CD4-positive, alpha-beta T cell treated with Interferon alpha-2 for 1 hour (primary cell): ENCODE data around the gene ESRRB.

Experiments
- DNase-seq, 2 donors: peaks; one replicate each; pipeline ENCODE4 v3.0.0-alpha.2; 2020 to 2022

The ESRRB gene

DNA sequence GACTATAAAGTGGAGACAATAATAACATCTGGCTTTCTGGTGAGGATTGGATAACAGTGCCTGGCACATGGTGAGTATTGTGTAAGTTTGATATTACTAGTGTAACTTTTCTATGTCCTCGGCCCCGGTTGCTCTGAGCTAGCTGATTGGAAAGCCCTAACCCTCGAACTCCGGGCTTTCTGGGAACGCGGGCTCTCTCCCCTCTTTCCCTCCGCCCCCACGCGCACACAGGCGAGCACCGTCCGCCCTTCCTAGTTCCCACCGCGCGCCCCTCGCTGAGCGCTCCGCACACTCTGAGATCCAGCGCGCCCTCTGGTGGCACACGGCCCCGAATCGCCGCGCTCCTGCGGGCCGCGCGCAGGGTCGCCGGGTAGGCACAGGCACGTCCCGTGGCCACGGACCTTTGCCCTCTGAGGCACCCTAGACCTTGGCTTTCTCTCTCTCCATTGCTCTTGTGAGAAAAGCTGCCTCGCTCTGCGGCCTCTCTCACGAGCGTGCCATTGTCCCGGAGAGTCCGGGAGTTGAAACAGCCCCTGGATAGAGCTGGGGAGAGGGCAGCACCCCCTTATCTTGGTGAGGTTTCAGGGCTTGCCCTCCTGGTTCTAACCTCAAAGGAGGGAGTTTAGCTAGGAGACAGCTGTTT lies 23.2 kb upstream of the ESRRB start:
- peak; percentile 27 to 37 for DNase-seq

DNA sequence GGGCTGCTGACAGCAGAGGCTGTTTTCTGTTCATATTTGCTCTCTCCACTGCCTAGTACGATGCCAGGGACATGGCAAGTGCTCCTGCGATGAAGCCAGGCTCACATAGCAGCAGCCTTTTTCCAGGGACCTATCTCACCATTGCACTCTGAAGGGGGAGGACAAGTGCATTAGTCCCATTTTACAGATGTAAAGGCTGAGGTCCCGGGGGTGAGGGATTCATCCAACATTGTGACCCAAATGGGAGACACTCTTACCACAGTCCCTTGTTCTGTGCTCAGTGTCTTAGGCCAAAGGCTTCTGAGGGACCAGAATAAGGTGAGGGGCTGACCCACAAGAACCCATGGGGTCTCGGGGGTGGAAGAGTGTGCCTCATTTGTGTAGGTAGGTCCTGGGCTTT lies 21.6 kb upstream of the ESRRB start:
- no peak for DNase-seq

DNA sequence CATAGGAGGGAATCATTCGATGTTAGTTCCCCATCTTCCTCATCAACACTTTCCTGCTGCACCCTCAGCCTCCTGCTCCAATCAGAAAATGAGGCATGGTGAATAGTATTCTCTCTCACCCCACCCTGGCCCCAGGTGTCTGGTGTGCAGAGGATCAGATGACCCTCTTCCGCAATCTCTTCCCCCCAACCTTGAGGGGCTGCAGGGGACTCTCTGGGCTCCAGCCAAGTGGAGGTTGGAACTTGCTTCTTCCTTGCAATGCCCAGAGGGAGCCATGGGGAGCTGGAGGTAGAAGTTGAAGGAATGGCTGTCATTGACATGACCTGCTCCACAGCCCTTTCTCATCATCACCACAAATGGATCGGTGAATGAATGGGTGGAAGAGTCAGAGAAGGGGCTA lies 20.2 kb upstream of the ESRRB start:
- DNase-seq: no peak

DNA sequence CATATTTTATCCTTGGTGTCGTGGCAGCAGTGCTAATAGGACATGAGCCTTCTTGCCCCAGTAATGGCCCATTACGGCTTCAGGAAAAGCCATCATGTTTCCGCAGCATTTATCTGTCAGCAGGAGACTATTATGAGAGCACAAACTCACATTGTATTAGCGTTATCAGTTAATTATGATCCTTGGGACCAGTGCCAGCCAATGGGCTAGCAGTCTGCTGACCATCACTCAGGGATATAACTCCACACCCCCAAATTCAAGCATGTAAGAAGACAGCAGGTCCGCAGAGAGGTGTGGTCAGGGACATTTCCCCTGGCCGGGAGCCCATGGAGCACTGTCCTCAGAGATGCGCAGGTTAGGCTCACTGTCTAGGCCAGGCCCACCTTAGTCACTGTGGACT lies 4.9 kb upstream of the ESRRB start:
- no peak for DNase-seq

DNA sequence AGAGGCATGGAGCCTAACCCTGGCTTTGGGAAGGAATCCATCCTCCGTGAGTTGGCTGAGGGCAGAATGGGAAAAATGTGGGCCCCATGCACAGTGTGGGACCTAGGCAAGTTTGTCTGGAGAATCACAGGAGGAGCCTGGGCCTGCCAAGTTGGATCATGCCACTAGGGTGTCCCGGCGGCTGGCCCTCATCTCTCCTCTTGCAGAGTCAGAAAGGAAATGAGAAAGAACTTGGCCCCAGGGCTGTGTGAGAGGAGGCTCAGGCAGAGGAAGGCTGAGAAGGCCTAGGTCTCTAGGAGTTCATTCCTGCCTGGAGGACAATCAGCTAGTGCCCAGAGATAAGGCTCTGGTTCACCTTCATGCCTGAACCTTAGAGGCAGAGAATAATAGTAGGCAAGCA lies 2.5 kb upstream of the ESRRB start:
- no peak for DNase-seq

DNA sequence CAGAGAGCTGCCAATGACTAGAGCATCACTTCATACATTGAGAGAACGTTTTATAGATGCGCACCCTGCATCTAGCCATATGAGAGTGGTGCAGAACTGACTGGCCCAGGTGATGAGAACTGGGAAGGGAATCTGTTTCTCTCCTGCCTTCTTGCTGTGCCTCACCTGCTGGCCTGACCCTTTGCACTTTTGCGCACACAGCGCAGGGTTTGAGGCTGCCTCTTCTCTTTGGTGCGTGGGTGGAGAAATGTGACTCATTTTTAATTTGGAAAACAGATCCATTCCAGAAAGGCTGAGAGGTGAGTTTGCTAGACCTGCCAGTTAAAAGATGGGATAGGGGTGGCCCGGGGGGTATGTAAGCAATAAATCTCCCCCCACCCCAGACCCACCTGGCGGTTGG lies 453 bp upstream of the ESRRB start:
- no peak for DNase-seq

DNA sequence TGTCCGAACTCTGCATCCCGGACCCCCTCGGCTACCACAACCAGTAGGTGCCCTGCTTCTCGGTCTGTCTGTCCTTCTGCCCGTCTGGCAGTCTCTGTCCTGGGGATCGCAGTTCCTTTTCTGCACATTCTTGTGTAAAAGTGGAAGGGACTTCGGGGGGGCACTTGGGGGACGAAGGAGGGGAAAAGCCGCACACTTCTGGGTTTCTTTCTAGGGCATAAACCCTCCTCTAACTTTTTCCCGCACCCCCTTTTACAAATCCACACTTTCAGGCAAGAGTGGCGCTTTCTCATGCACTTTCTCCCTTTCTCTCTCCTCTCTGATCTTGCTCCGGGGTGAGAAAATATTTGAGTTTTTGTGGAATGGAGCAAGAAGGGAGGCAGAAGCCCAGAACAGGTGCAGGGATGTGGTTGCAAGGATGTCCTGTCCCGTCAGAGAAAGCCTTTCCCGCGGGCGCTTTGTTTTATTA lies 506 bp downstream of the ESRRB start:
- DNase-seq: no peak

DNA sequence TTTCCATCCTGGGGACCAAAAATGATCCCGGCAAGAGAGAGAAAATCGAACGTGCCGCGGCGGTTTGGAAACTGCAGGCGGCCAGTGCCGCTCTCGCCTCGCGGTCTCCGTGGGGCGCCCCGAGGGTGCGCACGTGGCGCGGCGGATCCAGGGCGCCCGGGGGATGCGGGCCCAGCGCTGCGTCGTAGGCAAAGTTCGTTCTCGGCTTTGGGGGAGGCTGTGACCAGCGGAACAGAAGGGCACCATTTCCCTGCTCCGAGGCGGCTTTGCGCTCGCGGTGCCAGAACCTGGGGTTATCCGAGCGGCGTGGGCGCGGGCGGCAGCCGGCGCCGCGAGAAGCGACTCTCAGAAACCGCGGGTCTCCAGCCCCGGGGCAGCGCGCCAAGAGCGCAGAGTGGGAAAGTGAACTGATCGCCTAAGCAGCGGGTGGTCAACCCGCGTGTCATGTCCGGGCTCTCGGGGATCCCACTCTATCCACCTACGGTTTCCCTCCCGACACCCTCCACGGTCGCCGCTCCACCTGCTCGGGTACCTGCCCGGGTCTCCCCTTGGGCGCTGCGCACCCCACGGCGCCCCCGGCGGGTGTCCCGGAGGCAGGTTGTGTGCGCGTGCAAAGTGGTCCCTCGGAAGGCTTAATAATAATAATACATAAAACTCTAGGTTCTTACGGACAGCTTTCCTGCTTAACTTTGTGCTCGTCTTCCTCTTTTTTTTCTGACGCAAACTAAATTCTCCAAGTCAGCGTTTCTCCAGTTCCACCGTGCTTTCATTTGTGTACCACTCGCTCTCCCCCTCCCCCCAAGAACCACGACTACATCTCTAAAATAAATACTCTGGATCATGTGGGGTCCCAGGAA lies 1.2 kb downstream of the ESRRB start:
- DNase-seq: no peak

DNA sequence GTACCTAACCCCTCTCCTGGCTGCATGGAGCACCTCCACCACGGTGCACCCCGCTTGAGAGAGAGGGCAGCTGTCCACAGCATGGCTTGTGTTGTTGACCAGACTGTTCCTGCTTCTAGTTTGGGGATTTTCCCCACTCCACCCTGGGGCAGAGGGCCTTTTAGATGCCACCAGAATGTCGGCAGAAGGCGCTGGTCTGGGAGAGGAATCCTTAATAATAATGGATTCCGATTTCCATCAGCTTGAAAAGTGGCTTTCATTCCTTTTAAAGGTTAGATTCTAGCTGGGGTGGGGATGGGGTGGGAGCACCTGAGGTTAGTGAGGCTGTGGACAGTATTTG lies 1.8 kb downstream of the ESRRB start:
- no peak for DNase-seq

DNA sequence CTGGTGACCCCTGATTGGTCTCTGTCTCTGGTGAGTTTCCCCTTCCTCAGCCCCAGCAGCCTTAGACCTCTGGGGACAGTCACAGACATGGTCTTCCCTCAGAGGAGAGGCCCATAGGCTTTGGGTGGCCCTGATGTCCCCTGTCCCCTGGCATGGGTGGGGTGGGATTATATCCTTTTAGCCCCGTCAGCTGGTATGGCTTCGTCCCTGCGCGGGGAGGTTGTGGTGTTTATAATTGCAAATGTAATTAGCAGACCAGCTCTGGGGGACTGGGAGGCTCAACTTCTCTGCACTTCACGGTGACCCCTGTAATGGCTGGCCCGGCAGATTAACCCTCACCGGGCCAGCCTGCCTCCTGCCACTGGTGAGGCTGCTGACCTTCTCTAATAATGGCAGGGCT lies 5.1 kb downstream of the ESRRB start:
- no peak for DNase-seq

DNA sequence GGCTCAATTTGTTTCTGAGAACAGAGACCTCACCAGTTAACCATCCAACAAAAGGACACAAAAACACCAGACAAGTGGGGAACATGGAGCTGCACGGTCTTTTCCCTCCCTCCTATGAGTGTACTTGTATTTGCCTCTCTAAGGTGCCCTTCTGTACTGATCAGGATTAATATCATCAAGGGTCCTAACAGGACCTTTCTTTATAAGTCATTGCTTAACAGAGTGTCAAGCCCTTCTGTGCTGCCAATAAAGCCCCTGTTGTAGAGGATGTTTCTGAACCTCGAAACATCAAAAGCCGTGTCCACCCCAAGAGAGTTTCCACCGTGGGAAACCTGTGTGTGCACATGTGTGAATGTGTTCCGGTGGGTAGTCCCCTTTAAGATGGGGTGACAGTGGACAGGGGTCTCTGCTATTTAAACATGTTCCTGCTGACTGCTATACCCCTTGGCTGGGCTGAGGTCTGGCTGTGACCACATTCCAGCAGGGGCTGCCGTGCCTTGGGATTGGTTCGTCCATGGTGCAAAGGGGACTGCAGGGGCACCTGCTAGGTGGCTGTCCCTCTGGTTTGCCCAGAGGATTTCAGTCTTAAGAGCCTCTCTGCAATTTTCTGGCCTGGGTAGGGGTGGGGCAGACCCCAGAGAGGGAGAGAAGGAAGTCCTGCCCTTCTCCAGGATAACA lies 6.0 kb downstream of the ESRRB start:
- no peak for DNase-seq

DNA sequence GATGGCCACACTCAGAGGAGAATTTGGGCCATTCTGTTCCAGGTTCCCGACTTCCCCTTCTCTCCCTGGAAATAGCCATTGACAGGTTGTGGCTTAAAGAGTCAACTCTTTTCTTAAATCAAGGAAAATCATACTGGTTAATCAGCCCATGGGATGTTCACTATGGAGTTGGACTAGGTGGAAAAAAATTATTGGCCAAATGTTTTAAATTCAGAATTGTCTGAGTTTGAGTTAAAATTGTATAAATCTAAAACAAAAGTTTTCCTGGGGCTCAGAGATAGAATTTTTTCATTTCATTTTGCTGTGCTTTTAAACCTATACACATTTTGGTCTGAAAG lies 6.5 kb downstream of the ESRRB start:
- DNase-seq: no peak

DNA sequence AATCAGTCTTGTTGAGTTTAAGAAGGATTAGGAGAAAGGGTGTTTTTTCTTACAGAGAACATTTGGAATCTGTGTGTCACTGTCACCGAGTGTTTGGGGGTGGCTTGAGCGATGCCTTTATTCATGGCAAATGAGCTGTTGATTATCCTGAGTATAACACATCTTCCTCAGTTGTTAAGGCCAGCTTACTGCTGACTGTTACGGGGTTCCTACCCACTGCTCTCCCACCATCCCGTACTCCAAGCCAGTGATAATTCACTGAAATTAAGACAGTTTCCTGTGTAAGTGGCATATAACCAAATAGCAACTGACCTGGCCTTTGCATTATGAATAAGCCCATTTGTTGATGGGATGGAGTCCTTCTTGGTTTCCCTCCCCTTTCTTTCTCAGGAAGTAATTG lies 9.5 kb downstream of the ESRRB start:
- DNase-seq: no peak

DNA sequence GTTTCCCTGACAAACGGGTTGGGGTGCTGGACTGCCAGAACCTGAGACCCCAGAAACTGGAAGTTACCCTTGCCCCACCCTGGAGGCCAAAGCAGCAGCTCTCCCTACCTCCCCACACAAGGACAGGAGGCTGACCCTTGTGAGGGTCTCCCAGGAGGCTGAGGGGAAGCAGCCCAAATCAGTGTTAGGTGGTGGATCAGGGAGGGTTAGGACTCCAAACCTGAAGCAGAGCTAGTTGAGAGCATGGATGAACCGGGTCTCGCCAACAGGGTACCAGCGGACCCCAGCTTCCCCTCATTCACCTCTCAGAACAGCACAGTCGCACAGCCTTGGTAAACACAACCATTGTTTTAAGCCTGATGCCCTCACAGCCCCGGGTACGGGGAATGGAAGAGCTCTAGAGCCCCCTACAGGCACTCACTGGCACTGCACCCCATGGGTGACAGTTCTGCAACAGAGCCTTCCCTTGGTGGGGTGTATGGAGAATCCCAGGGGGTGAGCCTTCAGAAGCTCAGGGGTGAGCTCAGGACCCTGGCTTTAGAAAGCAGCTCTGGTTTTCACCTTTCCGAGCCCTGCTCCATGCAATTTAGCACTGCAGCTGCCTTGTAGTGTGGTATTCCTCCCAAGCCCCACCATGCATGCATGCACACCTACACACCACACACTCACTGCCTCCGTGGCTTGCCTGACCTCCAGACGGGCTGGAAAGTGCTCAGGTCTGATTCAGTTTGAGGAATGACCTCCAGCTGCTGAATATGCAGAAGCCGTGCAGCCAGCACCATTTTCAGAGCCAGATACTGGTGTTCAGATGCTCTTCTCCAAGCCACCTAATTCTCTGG lies 11.2 kb downstream of the ESRRB start:
- peak; percentile 26 to 47 for DNase-seq

DNA sequence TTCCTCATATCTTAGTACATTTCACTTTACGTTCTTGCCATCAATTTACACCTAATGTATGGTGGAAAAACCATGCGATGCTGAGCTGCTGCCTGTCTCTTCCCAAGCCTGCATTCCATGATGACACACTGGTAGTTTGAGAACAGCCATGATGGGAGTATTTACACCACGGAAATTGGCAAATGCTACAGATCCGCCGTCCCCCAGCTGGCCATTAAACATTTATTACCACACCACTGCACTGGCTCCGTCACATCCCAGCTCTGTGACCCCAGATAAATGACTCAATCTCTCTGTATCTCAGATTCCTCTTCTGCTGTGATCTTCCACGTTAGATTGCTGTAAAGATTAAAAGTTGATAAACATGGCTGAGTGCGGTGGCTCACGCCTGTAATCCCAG lies 13.9 kb downstream of the ESRRB start:
- no peak for DNase-seq

DNA sequence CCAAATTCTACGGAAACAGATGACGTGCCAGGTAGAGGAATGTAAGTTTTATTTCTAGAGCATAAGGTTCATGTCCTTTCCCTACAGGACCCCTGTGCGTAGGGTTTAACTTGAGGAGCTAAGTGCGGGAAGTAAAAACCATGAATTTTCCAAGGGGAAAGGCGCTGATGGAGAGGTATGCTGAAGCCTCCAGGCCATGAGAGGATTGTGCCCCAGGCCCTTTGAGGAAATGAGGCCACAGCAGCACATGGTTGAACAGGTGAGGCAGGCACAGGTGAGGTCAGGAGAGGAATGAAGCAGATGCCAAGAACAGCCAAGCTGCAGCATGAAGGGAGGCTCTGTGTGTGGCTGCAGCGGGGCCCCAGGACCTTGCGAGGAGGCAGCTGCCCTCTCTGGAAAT lies 14.7 kb downstream of the ESRRB start:
- no peak for DNase-seq

DNA sequence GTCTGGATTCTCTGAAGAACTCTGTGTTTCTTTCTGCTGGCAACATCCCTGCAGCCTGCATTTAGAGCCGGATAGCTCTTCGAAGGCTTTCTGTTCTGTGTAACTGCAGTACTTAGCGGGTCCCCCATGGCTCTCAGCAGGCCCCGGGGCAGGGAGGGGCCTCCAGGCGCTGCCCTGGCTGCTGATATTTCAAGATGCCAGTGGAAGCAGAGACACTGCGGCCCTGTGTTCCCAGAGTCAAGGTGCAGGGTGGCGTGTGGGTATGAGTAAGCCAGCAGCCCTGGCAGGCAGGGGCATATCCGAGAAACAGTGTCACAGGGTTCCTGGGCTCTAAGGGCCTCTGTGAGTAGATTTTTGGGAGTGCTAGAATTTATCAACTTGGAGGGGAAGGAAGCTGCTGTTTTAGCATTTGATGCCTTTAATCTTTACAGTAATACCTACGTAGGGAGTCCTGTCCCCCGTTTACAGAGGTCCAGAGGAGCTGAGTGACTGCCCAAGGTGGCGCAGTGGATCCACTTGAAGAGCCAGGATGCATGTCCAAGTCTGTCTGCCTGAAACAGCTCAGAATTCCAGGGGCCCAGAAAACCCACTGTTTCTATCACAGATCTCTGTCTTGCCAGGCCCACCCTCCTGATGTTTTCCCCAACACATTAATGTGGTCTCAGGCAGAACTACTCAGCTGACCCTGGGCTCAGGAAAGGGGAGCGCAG lies 16.2 kb downstream of the ESRRB start:
- no peak for DNase-seq

DNA sequence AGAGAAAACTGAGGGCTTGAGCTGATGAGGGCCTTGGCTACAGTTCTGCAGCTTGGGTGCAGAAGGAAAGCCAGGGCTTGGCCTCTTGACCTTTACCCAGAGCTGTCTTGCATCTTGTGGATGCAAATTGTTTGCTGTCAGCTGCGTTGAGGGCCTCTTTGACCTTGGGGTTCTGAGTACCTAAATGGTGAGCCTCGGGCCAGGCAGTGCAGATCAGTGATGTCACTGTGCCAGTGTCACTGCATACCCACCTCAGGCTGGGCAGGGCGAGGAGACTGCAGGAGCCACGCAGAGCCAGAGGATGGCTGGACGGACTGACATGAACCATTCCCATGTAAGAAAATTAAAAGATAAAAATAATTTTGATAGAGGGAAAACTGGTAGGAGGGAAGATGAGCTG lies 18.6 kb downstream of the ESRRB start:
- no peak for DNase-seq

DNA sequence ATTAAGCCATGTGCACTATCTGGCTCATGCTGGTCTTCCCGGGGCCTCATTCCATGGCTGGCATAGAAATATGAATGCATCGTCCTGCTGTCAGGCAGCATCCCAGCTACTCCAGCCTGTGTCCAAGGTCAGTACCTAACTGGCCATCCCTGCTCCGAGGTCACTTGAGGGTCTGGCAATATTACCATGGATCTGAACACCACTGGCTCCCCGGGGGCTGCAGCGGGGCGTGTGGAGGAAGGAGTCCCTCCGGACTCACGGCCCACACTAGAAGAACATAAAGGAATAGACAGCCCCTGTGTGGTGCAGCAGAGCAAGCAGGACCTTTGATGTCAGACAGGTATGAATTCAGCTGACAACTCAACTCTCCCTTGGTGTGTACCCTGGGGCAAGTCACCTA lies 19.2 kb downstream of the ESRRB start:
- DNase-seq: no peak

DNA sequence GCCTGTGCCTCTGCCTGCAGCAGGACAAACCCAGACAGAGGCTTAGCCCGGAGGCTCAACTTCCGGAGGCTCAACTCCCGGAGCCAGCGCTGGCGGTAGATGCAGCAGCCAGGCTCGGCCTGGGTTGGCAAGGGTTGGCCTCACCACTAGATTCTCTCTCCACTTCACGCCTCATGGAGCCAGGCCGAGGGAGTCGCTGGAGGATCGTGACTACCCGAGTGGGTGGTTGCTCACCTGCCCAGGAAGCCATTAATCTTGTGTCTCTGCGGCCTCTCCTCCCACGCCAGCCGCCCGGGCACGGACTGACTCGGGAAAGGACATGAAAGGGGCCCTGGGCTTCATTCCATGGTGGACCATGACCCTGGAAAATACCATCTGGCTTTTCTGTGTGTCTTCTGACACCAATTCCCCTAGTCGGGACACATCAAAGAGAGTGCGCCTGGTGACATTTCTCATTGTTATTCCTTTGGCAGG lies 20.8 kb downstream of the ESRRB start:
- DNase-seq: no peak

DNA sequence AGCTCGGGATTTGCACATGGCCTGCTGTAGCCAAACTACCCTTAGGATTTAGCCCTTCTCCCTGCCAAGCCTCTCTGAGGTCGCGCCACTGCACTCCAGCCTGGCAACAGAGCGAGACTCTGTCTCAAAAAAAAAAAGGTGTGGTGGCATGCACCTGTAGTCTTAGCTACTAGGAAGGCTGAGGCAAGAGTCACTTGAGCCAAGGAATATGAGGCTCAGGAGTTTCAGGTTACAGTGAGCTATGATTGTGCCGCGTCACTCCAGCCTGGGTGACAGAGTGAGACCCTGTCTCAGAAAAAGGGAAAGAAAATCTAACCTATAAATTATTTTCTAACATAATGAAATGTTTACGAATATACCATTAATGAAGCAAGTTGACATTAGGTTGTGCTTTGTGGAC lies 29.7 kb downstream of the ESRRB start:
- no peak for DNase-seq

DNA sequence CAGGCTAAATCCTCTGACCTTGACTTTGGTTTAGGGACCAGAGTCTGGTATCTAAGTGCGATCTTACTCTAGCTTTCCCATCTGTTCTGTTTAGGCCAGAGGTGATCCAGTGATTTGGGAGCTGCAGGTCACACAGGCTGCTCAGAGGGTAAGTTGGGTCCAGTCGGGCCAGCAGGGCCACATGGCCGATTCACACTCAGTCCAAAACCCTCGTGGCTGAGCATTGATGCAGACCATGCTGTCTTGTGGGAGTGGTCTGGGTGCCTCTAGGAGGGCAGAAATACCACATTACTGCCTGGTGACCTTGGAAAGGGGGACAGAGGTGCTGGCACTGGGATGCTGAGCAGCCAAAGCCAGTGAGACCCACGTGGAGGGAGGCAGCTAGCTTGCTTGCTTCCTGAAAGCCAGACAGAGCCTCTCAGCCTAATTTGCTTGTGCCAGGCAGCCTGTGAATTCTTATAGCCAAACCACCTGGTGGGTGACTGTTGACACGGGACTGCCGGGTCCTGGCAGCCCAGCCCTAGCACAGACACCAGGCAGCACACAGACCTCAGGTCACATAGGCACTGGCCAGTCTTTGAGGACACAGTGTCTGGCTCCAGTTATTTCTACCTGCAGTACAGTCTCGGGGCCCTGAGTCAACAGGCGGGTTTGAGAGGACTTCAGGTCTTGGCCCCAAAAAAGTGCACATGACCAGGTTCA lies 31.7 kb downstream of the ESRRB start:
- DNase-seq: no peak
